WTC11 (cell line): ENCODE data around the gene ERC2.

Experiments
- ATF3 ChIP-seq: sonication (generic); formaldehyde crosslinking; conservative IDR thresholded peaks from 2 replicates; pipeline ENCODE4 v1.8.1; 2022; ENCODE audit warnings: mild to moderate bottlenecking, missing genetic modification reagents
- CBFB ChIP-seq: sonication (generic); formaldehyde crosslinking; IDR thresholded peaks from 2 replicates; pipeline ENCODE4 v1.8.1; 2022; ENCODE audit warnings: mild to moderate bottlenecking, low read depth, missing genetic modification reagents
- CTCF ChIP-seq: fragments of 200-600 bp; IDR thresholded peaks from 2 replicates; pipeline ENCODE4 v1.8.0; 2022; ENCODE audit warnings: antibody characterized with exemption
- ESRRA ChIP-seq: sonication (generic); formaldehyde crosslinking; IDR thresholded peaks from 2 replicates; pipeline ENCODE4 v1.8.1; 2022; ENCODE audit warnings: mild to moderate bottlenecking, missing genetic modification reagents, borderline replicate concordance
- FOXP1 ChIP-seq: sonication (generic); formaldehyde crosslinking; IDR thresholded peaks from 2 replicates; pipeline ENCODE4 v1.8.0; 2022; ENCODE audit warnings: missing genetic modification reagents, mild to moderate bottlenecking, moderate library complexity, borderline replicate concordance
- IRF2 ChIP-seq: sonication (generic); formaldehyde crosslinking; IDR thresholded peaks from 2 replicates; pipeline ENCODE4 v1.8.0; 2022; ENCODE audit warnings: low read depth, missing genetic modification reagents, borderline replicate concordance
- JUN ChIP-seq: sonication (generic); formaldehyde crosslinking; IDR thresholded peaks from 2 replicates; pipeline ENCODE4 v1.8.0; 2023; ENCODE audit warnings: mild to moderate bottlenecking, missing genetic modification reagents
- KAT7 ChIP-seq: sonication (generic); formaldehyde crosslinking; IDR thresholded peaks from 2 replicates; pipeline ENCODE4 v1.8.1; 2023; ENCODE audit warnings: missing genetic modification reagents, mild to moderate bottlenecking, borderline replicate concordance
- NR3C1 ChIP-seq: sonication (generic); formaldehyde crosslinking; conservative IDR thresholded peaks from 2 replicates; pipeline ENCODE4 v1.8.1; 2023; ENCODE audit warnings: low read depth, mild to moderate bottlenecking, missing genetic modification reagents
- ZBTB21 ChIP-seq: sonication (generic); formaldehyde crosslinking; IDR thresholded peaks from 2 replicates; pipeline ENCODE4 v1.8.1; 2023; ENCODE audit warnings: mild to moderate bottlenecking, missing genetic modification reagents, borderline replicate concordance

GRCh38 chr3:55935241-55935640 is 533.0 kb downstream of the ERC2 start:
- TF ChIP-seq FOXP1 (CRISPR knock-in tag), result no peak
- TF ChIP-seq ATF3 (CRISPR knock-in tag), result no peak
- no peak for TF ChIP-seq ESRRA (CRISPR knock-in tag)
- no peak for TF ChIP-seq NR3C1 (CRISPR knock-in tag)
- no peak for TF ChIP-seq JUN (CRISPR knock-in tag)
- TF ChIP-seq ZBTB21 (CRISPR knock-in tag), result no peak
- TF ChIP-seq KAT7 (CRISPR knock-in tag), result no peak
- no peak for TF ChIP-seq IRF2
- TF ChIP-seq CBFB (CRISPR knock-in tag), result no peak
- TF ChIP-seq CTCF, result no peak
